Erythroblast (primary cell): ENCODE results near the gene PTPRM.

Experiments
- GATA1 ChIP-seq: IDR thresholded peaks from 2 replicates; pipeline ENCODE4 v1.6.1; 2011; ENCODE audit warnings: low read depth, mild to moderate bottlenecking, control low read depth, low read length, moderate library complexity
- POLR2A ChIP-seq: IDR thresholded peaks from 2 replicates; pipeline ENCODE4 v1.6.1; 2011; ENCODE audit warnings: mild to moderate bottlenecking, low read length

DNA sequence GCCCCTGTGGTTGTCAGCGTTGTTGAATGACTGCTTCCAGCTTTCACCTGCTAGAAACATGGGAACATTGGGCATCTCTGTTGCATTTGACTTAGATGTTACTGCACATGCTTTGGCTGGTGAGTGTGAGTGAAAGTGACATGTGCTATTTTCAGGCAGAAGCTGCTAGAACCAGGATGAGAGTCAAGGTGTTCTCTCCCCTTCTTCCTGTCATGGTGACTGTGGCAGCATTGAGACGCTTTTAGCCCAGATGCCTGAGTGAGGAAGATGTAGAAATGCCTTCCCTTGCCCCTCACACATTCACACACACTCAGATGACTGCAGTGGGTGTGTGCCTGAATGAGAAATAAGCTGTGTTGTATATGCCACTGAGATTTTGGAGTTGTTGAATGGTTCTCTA, 220.2 kb downstream of the PTPRM start:
- TF ChIP-seq POLR2A (no peak), GATA1 (no peak)
